Neural progenitor cell (in vitro differentiated cells): ENCODE results near the gene PPFIA1. TPM values are rescaled to one million over a fixed set of nuclear protein-coding genes. Genes with fewer than 3 reads are reported as not detected.
"Not testable (repeated sequence)": the region's sequence is repeated elsewhere in the genome, so short reads cannot be mapped to it uniquely, and the experiment has no call there.

Source experiments
- DNase-seq: peaks from one replicate; pipeline ENCODE4 v3.0.0-alpha.2; 2016; ENCODE audit warnings: low spot score
- H2AFZ ChIP-seq: fragments of 200-600 bp; sonication (generic); replicated peaks from 2 replicates; pipeline ENCODE4 v1.6.1; 2016; ENCODE audit warnings: antibody characterized with exemption
- H3F3A ChIP-seq: fragments of 200-600 bp; sonication (generic); 2 replicates; pipeline ENCODE4 v1.6.1; 2016; ENCODE audit warnings: antibody characterized with exemption, low read depth
- H3K27ac ChIP-seq: fragments of 200-600 bp; sonication (generic); 2 replicates; pipeline ENCODE4 v1.5.1; 2016; ENCODE audit warnings: mild to moderate bottlenecking
- H3K27me3 ChIP-seq: fragments of 200-600 bp; sonication (generic); 2 replicates; pipeline ENCODE4 v1.6.1; 2016; ENCODE audit warnings: mild to moderate bottlenecking, moderate library complexity
- H3K36me3 ChIP-seq: fragments of 200-600 bp; sonication (generic); 2 replicates; pipeline ENCODE4 v1.5.1; 2016
- H3K4me1 ChIP-seq: fragments of 200-600 bp; sonication (generic); 2 replicates; pipeline ENCODE4 v1.6.1; 2016; ENCODE audit warnings: mixed run types
- H3K4me2 ChIP-seq: fragments of 200-600 bp; sonication (generic); 2 replicates; pipeline ENCODE4 v1.6.1; 2016
- H3K4me3 ChIP-seq: fragments of 200-600 bp; sonication (generic); 2 replicates; pipeline ENCODE4 v1.5.1; 2016
- H3K79me2 ChIP-seq: fragments of 200-600 bp; sonication (generic); 2 replicates; pipeline ENCODE4 v1.6.1; 2016; ENCODE audit warnings: low read depth
- H3K9ac ChIP-seq: fragments of 200-600 bp; sonication (generic); 2 replicates; pipeline ENCODE4 v1.6.1; 2016
- H3K9me3 ChIP-seq: fragments of 200-600 bp; sonication (generic); 2 replicates; pipeline ENCODE4 v1.5.1; 2016; ENCODE audit warnings: low read depth
- H4K20me1 ChIP-seq: fragments of 200-600 bp; sonication (generic); 2 replicates; pipeline ENCODE4 v1.6.1; 2016; ENCODE audit warnings: low read depth
- H3K27ac Mint-ChIP-seq: 3 replicates; pipeline ENCODE4 v1.8.0; 2021; ENCODE audit warnings: mixed read lengths
- H3K27me3 Mint-ChIP-seq: 2 replicates; pipeline ENCODE4 v1.8.0; 2022; ENCODE audit warnings: low read depth, mild to moderate bottlenecking, inconsistent platforms, moderate library complexity, mixed read lengths; ENCODE audit not compliant: insufficient read depth
- H3K36me3 Mint-ChIP-seq: 3 replicates; pipeline ENCODE4 v1.8.0; 2021; ENCODE audit warnings: mixed read lengths
- H3K4me1 Mint-ChIP-seq: 3 replicates; pipeline ENCODE4 v1.8.0; 2021; ENCODE audit warnings: mixed read lengths
- H3K4me3 Mint-ChIP-seq: 3 replicates; pipeline ENCODE4 v1.8.0; 2021; ENCODE audit warnings: mild to moderate bottlenecking, moderate library complexity, mixed read lengths
- H3K9me3 Mint-ChIP-seq: 3 replicates; pipeline ENCODE4 v1.8.0; 2020; ENCODE audit warnings: mixed read lengths
- EZH2 ChIP-seq: fragments of 200-600 bp; sonication (generic); IDR thresholded peaks from 2 replicates; pipeline ENCODE4 v1.6.1; 2017; ENCODE audit warnings: antibody characterized with exemption, mild to moderate bottlenecking, moderate library complexity
- EZH2phosphoT487 ChIP-seq: fragments of 200-600 bp; sonication (generic); IDR thresholded peaks from 2 replicates; pipeline ENCODE4 v1.6.1; 2017; ENCODE audit warnings: antibody characterized with exemption
- total RNA-seq: library from RNA; depleted of rRNA; stranded (reverse); fragments of >200 nt; gene quantifications from 2 replicates; pipeline ENCODE4 v1.2.3, GENCODE V29; 2015; ENCODE audit warnings: low replicate concordance
- TF ChIP-seq, protein P1 (sequence below): fragments of 200-600 bp; sonication (generic); IDR thresholded peaks from 2 replicates; pipeline ENCODE4 v1.5.1; 2017; ENCODE audit warnings: antibody characterized with exemption, mild to moderate bottlenecking

PPFIA1 gene
- total RNA-seq, 1 donor from 2014 or later, result 42.6 TPM

DNA sequence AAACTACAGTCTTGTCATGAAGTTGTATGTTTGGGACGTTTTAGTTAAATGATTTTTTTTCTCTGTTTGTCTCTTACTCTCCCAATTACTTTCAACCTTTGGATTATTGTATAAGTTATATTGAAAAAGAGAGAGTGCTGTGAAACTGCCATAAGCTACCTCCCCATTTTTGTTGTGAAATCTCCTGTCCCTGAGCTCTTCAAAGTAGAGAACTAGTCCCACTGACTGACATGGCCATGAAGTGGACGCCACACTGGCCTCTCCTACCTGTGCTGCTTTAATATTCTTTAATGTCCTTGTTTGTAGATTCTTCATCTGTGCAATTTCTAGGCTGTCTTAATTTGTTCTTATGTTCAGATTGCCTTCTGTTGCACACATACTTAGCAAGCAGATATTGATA, 56.3 kb downstream of the PPFIA1 start:
- DNase-seq, result no peak
- Histone ChIP-seq H3K27me3 (no peaks in the 10 kb centered on the region), H3K79me2 (peaks cover 13% of the 10 kb centered on the region), H3K9ac (no peak overlapping the region), H3K9me3 (no peaks in the 10 kb centered on the region), H3K4me2 (no peak overlapping the region), H3F3A (peaks cover 23% of the 10 kb centered on the region), H3K4me1 (peaks cover 33% of the 10 kb centered on the region), H4K20me1 (peaks cover 35% of the 10 kb centered on the region), H3K36me3 (peaks cover 24% of the 10 kb centered on the region), H3K27ac (no peak overlapping the region), H2AFZ (no peak overlapping the region), H3K4me3 (no peak overlapping the region)
- Mint-ChIP-seq H3K27me3 (peaks cover 2% of the 10 kb centered on the region), H3K27ac (no peak overlapping the region), H3K36me3 (peaks cover 38% of the 10 kb centered on the region), H3K4me1 (peaks cover 37% of the 10 kb centered on the region), H3K9me3 (no peaks in the 10 kb centered on the region), H3K4me3 (no peak overlapping the region)
- no peak for TF ChIP-seq EZH2

- no peak for DNase-seq
- peaks cover 41% of the 10 kb centered on the region for H3K36me3 Mint-ChIP-seq
- no peak overlapping the region for H3K27ac Mint-ChIP-seq
- peaks cover 28% of the 10 kb centered on the region for H3K4me1 Mint-ChIP-seq
- H3K27me3 ChIP-seq, result no peaks in the 10 kb centered on the region
- no peak overlapping the region for H3K4me3 ChIP-seq
- H3K4me1 ChIP-seq, result peaks cover 25% of the 10 kb centered on the region
- H3F3A ChIP-seq, result peaks cover 23% of the 10 kb centered on the region
- no peaks in the 10 kb centered on the region for H3K9me3 Mint-ChIP-seq
- H3K27me3 Mint-ChIP-seq, result peaks cover 2% of the 10 kb centered on the region
- H3K79me2 ChIP-seq, result peaks cover 7% of the 10 kb centered on the region
- TF ChIP-seq EZH2 (no peak), EZH2phosphoT487 (no peak)
- TF ChIP-seq, protein P1, sequence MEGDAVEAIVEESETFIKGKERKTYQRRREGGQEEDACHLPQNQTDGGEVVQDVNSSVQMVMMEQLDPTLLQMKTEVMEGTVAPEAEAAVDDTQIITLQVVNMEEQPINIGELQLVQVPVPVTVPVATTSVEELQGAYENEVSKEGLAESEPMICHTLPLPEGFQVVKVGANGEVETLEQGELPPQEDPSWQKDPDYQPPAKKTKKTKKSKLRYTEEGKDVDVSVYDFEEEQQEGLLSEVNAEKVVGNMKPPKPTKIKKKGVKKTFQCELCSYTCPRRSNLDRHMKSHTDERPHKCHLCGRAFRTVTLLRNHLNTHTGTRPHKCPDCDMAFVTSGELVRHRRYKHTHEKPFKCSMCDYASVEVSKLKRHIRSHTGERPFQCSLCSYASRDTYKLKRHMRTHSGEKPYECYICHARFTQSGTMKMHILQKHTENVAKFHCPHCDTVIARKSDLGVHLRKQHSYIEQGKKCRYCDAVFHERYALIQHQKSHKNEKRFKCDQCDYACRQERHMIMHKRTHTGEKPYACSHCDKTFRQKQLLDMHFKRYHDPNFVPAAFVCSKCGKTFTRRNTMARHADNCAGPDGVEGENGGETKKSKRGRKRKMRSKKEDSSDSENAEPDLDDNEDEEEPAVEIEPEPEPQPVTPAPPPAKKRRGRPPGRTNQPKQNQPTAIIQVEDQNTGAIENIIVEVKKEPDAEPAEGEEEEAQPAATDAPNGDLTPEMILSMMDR, result no peak
- no peak overlapping the region for H2AFZ ChIP-seq
- no peak overlapping the region for H3K27ac ChIP-seq
- peaks cover 24% of the 10 kb centered on the region for H3K36me3 ChIP-seq
- H3K4me3 Mint-ChIP-seq, result no peak overlapping the region
- H3K9me3 ChIP-seq, result no peaks in the 10 kb centered on the region
- peaks cover 26% of the 10 kb centered on the region for H4K20me1 ChIP-seq
- H3K9ac ChIP-seq, result no peak overlapping the region
- H3K4me2 ChIP-seq, result no peak overlapping the region
These were observed 57.2 kb downstream of the PPFIA1 start for GRCh38 chr11:70327717-70328116.

GRCh38 chr11:70328556-70328955, 58.1 kb downstream of the PPFIA1 start:
- Histone ChIP-seq H3K27me3 (no peaks in the 10 kb centered on the region), H3K36me3 (peaks cover 24% of the 10 kb centered on the region), H3K4me2 (no peak overlapping the region), H3K4me3 (no peak overlapping the region), H3K79me2 (peaks cover 1% of the 10 kb centered on the region), H3K27ac (no peak overlapping the region), H3K9ac (no peak overlapping the region), H4K20me1 (peaks cover 18% of the 10 kb centered on the region), H3F3A (peaks cover 15% of the 10 kb centered on the region), H3K4me1 (peaks cover 16% of the 10 kb centered on the region), H2AFZ (no peak overlapping the region), H3K9me3 (no peaks in the 10 kb centered on the region)
- H3K36me3 Mint-ChIP-seq, result peaks cover 48% of the 10 kb centered on the region
- H3K27ac Mint-ChIP-seq, result no peak overlapping the region
- TF ChIP-seq, protein P1, result no peak
- TF ChIP-seq EZH2phosphoT487 (no peak), EZH2 (no peak)
- H3K27me3 Mint-ChIP-seq, result peaks cover 2% of the 10 kb centered on the region
- H3K9me3 Mint-ChIP-seq, result no peaks in the 10 kb centered on the region
- no peak for DNase-seq
- H3K4me1 Mint-ChIP-seq, result peaks cover 20% of the 10 kb centered on the region
- no peak overlapping the region for H3K4me3 Mint-ChIP-seq

DNA sequence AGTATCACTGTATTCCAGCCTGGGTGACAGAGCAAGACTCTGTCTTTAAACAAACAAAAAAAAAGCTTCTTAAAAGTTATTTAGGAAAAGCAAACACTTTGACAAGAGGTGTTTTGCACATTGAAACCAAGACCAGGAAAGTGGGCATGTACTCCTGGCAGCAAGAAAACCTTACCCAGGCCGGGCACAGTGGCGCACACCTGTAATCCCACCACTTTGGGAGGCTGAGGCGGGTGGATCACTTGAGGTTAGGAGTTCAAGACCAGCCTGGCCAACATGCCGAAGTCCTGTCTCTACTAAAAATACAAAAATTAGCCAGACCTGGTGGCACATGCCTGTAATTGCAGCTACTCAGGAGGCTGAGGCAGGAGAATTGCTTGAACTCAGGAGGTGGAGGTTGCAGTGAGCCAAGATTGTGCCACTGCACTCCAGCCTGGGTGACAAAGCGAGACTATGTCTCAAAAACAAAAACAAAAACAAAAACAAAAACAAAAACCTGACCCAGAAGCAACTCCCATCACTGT, 60.9 kb downstream of the PPFIA1 start:
- H4K20me1 ChIP-seq, DNase-seq, H2AFZ ChIP-seq, H3K4me3 ChIP-seq, H3K4me3 Mint-ChIP-seq, H3K4me1 ChIP-seq, H3K9me3 Mint-ChIP-seq, H3K27ac Mint-ChIP-seq, H3K27ac ChIP-seq, H3K9ac ChIP-seq, H3K27me3 ChIP-seq, H3K4me1 Mint-ChIP-seq, H3K9me3 ChIP-seq, H3K79me2 ChIP-seq, H3K27me3 Mint-ChIP-seq, H3F3A ChIP-seq, H3K4me2 ChIP-seq: not testable (repeated sequence)
- H3K36me3 ChIP-seq, result peaks cover 25% of the 10 kb centered on the region
- peaks cover 48% of the 10 kb centered on the region for H3K36me3 Mint-ChIP-seq
